Immature natural killer cell (primary cell): ENCODE measurements around the gene TYRO3. TPM values are rescaled to one million over a fixed set of nuclear protein-coding genes. Genes with fewer than 3 reads are reported as not detected.

Source experiments
- DNase-seq, 3 donors: peaks; one replicate each; pipeline ENCODE4 v3.0.0; 2022; ENCODE audit warnings: mixed read lengths in 1 of 3
- H3K27ac Mint-ChIP-seq, 6 donors: one replicate each; pipeline ENCODE4 v1.8.0; 2020; ENCODE audit warnings: mixed read lengths in 6 of 6, mild to moderate bottlenecking in 5 of 6, inconsistent platforms in 4 of 6, moderate library complexity in 3 of 6
- H3K27me3 Mint-ChIP-seq, 3 donors: one replicate each; pipeline ENCODE4 v1.8.0; 2020 to 2021; ENCODE audit warnings: low read depth in 3 of 3, mild to moderate bottlenecking in 3 of 3, mixed read lengths in 3 of 3, moderate library complexity in 3 of 3, inconsistent platforms in 1 of 3
- H3K36me3 Mint-ChIP-seq, 3 donors: one replicate each; pipeline ENCODE4 v1.8.0; 2020; ENCODE audit warnings: mixed read lengths in 3 of 3, inconsistent platforms in 2 of 3, mild to moderate bottlenecking in 2 of 3
- H3K4me1 Mint-ChIP-seq, 2 donors: one replicate each; pipeline ENCODE4 v1.8.0; 2020; ENCODE audit warnings: inconsistent platforms in 2 of 2, mild to moderate bottlenecking in 2 of 2, mixed read lengths in 2 of 2, moderate library complexity in 1 of 2
- H3K4me3 Mint-ChIP-seq, 5 donors: one replicate each; pipeline ENCODE4 v1.8.0; 2020; ENCODE audit warnings: mild to moderate bottlenecking in 5 of 5, mixed read lengths in 5 of 5, inconsistent platforms in 3 of 5, moderate library complexity in 3 of 5
- H3K9me3 Mint-ChIP-seq, 6 donors: one replicate each; pipeline ENCODE4 v1.8.0; 2020; ENCODE audit warnings: mild to moderate bottlenecking in 6 of 6, mixed read lengths in 6 of 6, inconsistent platforms in 4 of 6, moderate library complexity in 3 of 6
- polyA plus RNA-seq, 3 donors: library from polyadenylated mRNA; unstranded; fragments of 300-500 nt; fragmentation: Illumina TruSeq; gene quantifications; one replicate each; pipeline ENCODE4 v1.2.3, GENCODE V29; 2021

The TYRO3 gene
- polyA plus RNA-seq, 3 donors from 2014 or later = 0.38 to 0.95 TPM; not detected in 1

GRCh38 chr15:41610048-41610447, 51.0 kb downstream of the TYRO3 start:
- H3K4me3 Mint-ChIP-seq = no peak overlapping the region
- no peak for DNase-seq

GRCh38 chr15:41620536-41621199, 61.7 kb downstream of the TYRO3 start:
- Mint-ChIP-seq H3K27ac (peak overlapping the region in 5 of 6 donors; percentile 45 to 65 (median 65)), H3K27me3 (peaks cover 5 to 18% (median 7%) of the 10 kb centered on the region in 3 donors), H3K4me1 (peaks cover 23 to 27% of the 10 kb centered on the region in 2 donors), H3K4me3 (peak overlapping the region; percentile 68 to 79 (median 76)), H3K36me3 (no peaks in the 10 kb centered on the region), H3K9me3 (no peaks in the 10 kb centered on the region)
- no peak for DNase-seq

More at GRCh38 chr15:41610048-41610447, 51.0 kb downstream of the TYRO3 start:
- no peaks in the 10 kb centered on the region for H3K36me3 Mint-ChIP-seq
- H3K4me1 Mint-ChIP-seq = no peaks in the 10 kb centered on the region
- peaks cover 0 to 10% (median 6%) of the 10 kb centered on the region in 3 donors for H3K27me3 Mint-ChIP-seq
- no peak overlapping the region for H3K27ac Mint-ChIP-seq
- H3K9me3 Mint-ChIP-seq = peaks cover 0 to 2% (median 0%) of the 10 kb centered on the region in 6 donors

- Mint-ChIP-seq H3K36me3 (no peaks in the 10 kb centered on the region), H3K27ac (peak overlapping the region in 5 of 6 donors; percentile 65 to 77 (median 75)), H3K4me1 (peaks cover 23 to 27% of the 10 kb centered on the region in 2 donors), H3K27me3 (peaks cover 5 to 18% (median 7%) of the 10 kb centered on the region in 3 donors), H3K4me3 (peak overlapping the region; percentile 68 to 79 (median 76)), H3K9me3 (no peaks in the 10 kb centered on the region)
- peak; percentile 79 to 80 (median 79) for DNase-seq
Observed at GRCh38 chr15:41621200-41622193, 62.5 kb downstream of the TYRO3 start.

DNA sequence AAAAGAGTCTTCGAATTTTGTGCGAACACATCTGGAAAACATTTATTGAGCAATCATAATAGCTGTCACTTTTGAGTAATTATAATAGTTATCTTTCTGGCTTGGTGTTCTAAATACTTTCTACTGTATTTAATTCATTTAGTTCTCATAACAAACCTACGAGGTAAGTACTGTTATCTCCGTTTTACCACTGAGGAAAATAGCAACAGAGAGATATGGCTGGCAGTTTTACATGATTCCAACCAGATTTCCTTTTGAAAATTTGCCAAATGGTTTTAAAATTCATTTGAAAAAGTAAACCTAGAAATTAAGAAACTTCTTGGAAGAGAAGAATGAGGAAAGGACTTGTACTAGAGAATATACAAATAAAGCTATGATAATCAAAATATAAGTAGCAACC, 63.9 kb downstream of the TYRO3 start:
- H3K4me1 Mint-ChIP-seq = peaks cover 23 to 27% of the 10 kb centered on the region in 2 donors
- H3K9me3 Mint-ChIP-seq = no peaks in the 10 kb centered on the region
- H3K27me3 Mint-ChIP-seq = peaks cover 5 to 18% (median 7%) of the 10 kb centered on the region in 3 donors
- DNase-seq = no peak
- H3K36me3 Mint-ChIP-seq = no peaks in the 10 kb centered on the region
- H3K4me3 Mint-ChIP-seq = peak overlapping the region in 2 of 5 donors; percentile 73 to 76
- H3K27ac Mint-ChIP-seq = no peak overlapping the region

- peaks cover 5 to 7% of the 10 kb centered on the region in 2 donors for H3K4me1 Mint-ChIP-seq
- DNase-seq = no peak
Observed at GRCh38 chr15:41627203-41627602, 68.2 kb downstream of the TYRO3 start.

DNA sequence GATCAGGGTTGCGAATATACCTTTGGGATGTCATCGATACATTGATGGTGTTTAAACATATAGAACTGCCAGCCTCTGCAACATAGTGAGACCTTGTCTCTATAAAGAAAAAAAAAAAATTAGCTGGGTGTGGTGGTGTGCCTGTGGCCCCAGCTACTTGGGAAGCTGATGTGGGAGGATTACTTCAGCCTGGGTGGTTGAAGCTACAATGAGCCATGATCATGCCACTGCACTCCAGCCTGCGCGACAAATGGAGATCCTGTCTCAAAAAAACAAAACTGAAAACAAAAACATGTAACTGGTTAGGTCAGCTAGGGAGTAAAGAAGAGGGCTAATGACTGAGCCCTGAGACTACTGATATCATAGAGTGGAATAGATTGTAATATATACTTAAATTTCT, 70.5 kb downstream of the TYRO3 start:
- H3K4me1 Mint-ChIP-seq = no peaks in the 10 kb centered on the region
- H3K9me3 Mint-ChIP-seq = no peaks in the 10 kb centered on the region
- no peak for DNase-seq
- no peak overlapping the region for H3K4me3 Mint-ChIP-seq
- no peaks in the 10 kb centered on the region for H3K36me3 Mint-ChIP-seq
- H3K27ac Mint-ChIP-seq = no peak overlapping the region
- H3K27me3 Mint-ChIP-seq = peaks cover 0 to 1% (median 0%) of the 10 kb centered on the region in 3 donors

More at GRCh38 chr15:41627203-41627602, 68.2 kb downstream of the TYRO3 start:
- Mint-ChIP-seq H3K27me3 (peaks cover 0 to 4% (median 0%) of the 10 kb centered on the region in 3 donors), H3K27ac (no peak overlapping the region), H3K9me3 (no peaks in the 10 kb centered on the region), H3K36me3 (no peaks in the 10 kb centered on the region), H3K4me3 (no peak overlapping the region)

- H3K36me3 Mint-ChIP-seq = no peaks in the 10 kb centered on the region
- H3K27me3 Mint-ChIP-seq = peaks cover 0 to 5% (median 0%) of the 10 kb centered on the region in 3 donors
Observed at GRCh38 chr15:41629883-41630282, 70.9 kb downstream of the TYRO3 start.

DNA sequence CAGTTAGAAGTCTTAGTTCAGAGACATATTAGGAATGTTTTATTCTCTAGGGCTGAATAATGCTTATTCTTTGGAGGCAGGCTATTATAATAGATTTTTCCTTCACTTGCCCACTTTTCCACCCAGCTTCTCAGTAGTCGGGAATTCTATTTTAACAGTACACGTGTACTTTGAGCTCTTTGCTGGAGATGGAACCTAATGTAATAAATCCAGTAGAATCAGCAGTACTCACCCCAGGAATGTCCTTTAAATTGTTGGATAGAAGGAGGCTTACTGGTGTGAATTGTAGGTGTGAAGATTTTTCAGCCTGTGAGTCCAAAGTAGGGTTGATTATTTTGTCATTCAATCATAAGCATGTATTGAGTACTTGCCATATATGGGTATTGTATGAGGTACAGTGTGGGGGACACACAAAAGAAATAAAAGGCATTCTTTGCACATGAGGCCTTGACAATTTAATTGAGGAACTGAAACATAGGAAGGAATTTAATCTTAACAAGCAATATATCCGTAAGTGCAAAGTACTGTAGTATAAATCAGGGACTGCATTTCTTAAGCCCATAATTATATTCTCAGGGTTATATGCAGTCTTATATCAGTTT, 71.7 kb downstream of the TYRO3 start:
- no peaks in the 10 kb centered on the region for H3K36me3 Mint-ChIP-seq
- H3K27ac Mint-ChIP-seq = no peak overlapping the region
- no peak overlapping the region for H3K4me3 Mint-ChIP-seq
- no peak for DNase-seq
- peaks cover 0 to 5% (median 0%) of the 10 kb centered on the region in 3 donors for H3K27me3 Mint-ChIP-seq
- no peaks in the 10 kb centered on the region for H3K9me3 Mint-ChIP-seq
- no peaks in the 10 kb centered on the region for H3K4me1 Mint-ChIP-seq

More at GRCh38 chr15:41629883-41630282, 70.9 kb downstream of the TYRO3 start:
- Mint-ChIP-seq H3K4me1 (no peaks in the 10 kb centered on the region), H3K27ac (no peak overlapping the region), H3K4me3 (no peak overlapping the region), H3K9me3 (no peaks in the 10 kb centered on the region)
- no peak for DNase-seq

- H3K4me1 Mint-ChIP-seq = no peaks in the 10 kb centered on the region
- no peaks in the 10 kb centered on the region for H3K9me3 Mint-ChIP-seq
- no peak overlapping the region for H3K27ac Mint-ChIP-seq
Observed at GRCh38 chr15:41631880-41632470, 73.0 kb downstream of the TYRO3 start.

More at GRCh38 chr15:41631880-41632470, 73.0 kb downstream of the TYRO3 start:
- H3K36me3 Mint-ChIP-seq = no peaks in the 10 kb centered on the region
- no peak overlapping the region for H3K4me3 Mint-ChIP-seq
- no peak for DNase-seq
- peaks cover 0 to 6% (median 0%) of the 10 kb centered on the region in 3 donors for H3K27me3 Mint-ChIP-seq

Other genes starting within 250 kb of the TYRO3 start
- gene OIP5, start 226.6 kb upstream of the TYRO3 start, polyA plus RNA-seq = 1 to 10 TPM in 1 of 3 donors, under 1 TPM in 2; 0.35 to 2.4 (median 0.44) TPM
- 1 to 10 TPM; 2.6 to 6.5 (median 4.0) TPM for gene NUSAP1, start 226.3 kb upstream of the TYRO3 start, polyA plus RNA-seq
- 10 to 100 TPM; 15.3 to 37.7 (median 23.7) TPM for gene NDUFAF1, start 156.7 kb upstream of the TYRO3 start, polyA plus RNA-seq
- gene RTF1, start 142.1 kb upstream of the TYRO3 start, polyA plus RNA-seq = 10 to 100 TPM; 11.2 to 35.7 (median 23.4) TPM
- not detected for gene ITPKA, start 65.3 kb upstream of the TYRO3 start, polyA plus RNA-seq
- gene LTK, start 45.4 kb upstream of the TYRO3 start, polyA plus RNA-seq = under 1 TPM in 1 of 3 donors, not detected in 2; 0.48 TPM
- 10 to 100 TPM in 1 of 3 donors, 1 to 10 TPM in 2; 3.7 to 15.0 (median 4.9) TPM for gene RPAP1, start 15.0 kb upstream of the TYRO3 start, polyA plus RNA-seq
- gene MGA, start 101.2 kb downstream of the TYRO3 start, polyA plus RNA-seq = 10 to 100 TPM in 1 of 3 donors, 1 to 10 TPM in 2; 3.3 to 23.8 (median 5.9) TPM
- 1 to 10 TPM; 1.8 to 7.2 (median 3.6) TPM for gene MAPKBP1, start 215.3 kb downstream of the TYRO3 start, polyA plus RNA-seq